ENCODE results near the gene SIL1.
"Not testable (repeated sequence)": the region's sequence is repeated elsewhere in the genome, so short reads cannot be mapped to it uniquely, and the experiment has no call there.

SIL1 gene

DNA sequence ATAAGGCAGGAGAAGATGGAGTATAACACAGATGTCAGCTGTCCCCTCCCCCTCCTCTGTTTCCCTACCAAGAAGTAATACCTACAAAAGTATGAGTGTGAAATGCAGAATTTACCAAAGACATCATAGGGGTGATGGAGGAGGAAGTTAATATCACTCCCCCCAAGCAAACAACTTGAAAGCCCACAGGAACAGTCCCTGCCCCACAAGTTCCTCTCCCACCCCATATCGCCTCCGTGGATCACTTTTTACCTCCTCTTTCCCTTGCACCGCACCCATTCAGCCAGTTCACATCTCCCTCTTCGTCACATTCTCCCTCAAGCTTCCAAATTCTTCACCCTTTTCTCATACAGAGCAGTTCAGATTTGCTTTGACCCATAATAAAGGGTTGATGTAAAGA, 7.0 kb upstream of the SIL1 start:
- H3K4me3 ChIP-seq (ENCODE audit: control insufficient read depth, low read depth, low read length): no peak overlapping the region
- TF ChIP-seq, protein P1, sequence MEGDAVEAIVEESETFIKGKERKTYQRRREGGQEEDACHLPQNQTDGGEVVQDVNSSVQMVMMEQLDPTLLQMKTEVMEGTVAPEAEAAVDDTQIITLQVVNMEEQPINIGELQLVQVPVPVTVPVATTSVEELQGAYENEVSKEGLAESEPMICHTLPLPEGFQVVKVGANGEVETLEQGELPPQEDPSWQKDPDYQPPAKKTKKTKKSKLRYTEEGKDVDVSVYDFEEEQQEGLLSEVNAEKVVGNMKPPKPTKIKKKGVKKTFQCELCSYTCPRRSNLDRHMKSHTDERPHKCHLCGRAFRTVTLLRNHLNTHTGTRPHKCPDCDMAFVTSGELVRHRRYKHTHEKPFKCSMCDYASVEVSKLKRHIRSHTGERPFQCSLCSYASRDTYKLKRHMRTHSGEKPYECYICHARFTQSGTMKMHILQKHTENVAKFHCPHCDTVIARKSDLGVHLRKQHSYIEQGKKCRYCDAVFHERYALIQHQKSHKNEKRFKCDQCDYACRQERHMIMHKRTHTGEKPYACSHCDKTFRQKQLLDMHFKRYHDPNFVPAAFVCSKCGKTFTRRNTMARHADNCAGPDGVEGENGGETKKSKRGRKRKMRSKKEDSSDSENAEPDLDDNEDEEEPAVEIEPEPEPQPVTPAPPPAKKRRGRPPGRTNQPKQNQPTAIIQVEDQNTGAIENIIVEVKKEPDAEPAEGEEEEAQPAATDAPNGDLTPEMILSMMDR (conservative IDR thresholded peaks at IDR 0.05; ENCODE audit: control insufficient read depth, insufficient read depth, low read depth, low read length): no peak
- DNase-seq (ENCODE audit: low read depth): no peak

DNA sequence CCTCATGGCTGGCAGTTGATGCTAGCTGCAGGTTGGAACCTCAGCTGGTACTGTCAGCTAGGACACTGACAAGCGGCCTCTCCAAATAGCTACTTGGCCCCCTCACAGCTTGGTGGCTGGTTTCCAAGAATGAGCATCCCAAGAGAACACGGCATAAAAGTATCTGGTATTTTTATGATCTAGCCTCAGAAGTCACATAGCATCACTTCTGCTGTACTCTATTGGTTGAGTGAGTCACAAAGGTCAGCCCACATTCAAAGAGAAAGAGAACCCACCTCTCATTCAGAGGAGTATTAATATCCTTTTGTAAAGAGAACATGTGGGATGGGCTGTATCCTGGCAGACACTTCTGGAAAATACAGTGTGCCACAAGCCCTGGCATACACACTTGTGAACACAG, 6.0 kb upstream of the SIL1 start:
- H3K4me3 ChIP-seq (ENCODE audit: control insufficient read depth, low read depth, low read length): no peak overlapping the region
- TF ChIP-seq, protein P1 (conservative IDR thresholded peaks at IDR 0.05; ENCODE audit: control insufficient read depth, insufficient read depth, low read depth, low read length): no peak
- no peak for DNase-seq (ENCODE audit: low read depth)

DNA sequence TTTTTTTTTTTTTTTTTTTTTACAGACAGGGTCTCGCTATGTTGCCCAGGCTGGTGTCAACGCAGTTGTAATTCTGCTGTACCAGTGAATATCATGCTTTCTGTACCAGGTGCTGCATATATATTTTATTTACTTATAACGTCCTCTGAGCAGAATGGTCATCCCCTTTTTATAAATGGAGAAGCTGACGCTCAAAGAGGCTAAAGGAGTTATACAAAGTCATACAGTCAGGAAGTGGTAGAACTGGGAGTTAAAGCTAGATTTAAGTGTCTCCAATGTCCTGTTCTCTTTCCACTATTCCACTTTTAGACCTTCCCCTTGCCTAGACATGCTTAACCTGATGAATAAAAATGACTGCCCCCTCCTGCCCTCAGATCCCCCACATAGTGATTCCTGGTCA, 1.2 kb upstream of the SIL1 start:
- TF ChIP-seq, protein P1 (conservative IDR thresholded peaks at IDR 0.05; ENCODE audit: control insufficient read depth, insufficient read depth, low read depth, low read length): no peak
- no peak for DNase-seq (ENCODE audit: low read depth)
- H3K4me3 ChIP-seq (ENCODE audit: control insufficient read depth, low read depth, low read length): no peak overlapping the region

DNA sequence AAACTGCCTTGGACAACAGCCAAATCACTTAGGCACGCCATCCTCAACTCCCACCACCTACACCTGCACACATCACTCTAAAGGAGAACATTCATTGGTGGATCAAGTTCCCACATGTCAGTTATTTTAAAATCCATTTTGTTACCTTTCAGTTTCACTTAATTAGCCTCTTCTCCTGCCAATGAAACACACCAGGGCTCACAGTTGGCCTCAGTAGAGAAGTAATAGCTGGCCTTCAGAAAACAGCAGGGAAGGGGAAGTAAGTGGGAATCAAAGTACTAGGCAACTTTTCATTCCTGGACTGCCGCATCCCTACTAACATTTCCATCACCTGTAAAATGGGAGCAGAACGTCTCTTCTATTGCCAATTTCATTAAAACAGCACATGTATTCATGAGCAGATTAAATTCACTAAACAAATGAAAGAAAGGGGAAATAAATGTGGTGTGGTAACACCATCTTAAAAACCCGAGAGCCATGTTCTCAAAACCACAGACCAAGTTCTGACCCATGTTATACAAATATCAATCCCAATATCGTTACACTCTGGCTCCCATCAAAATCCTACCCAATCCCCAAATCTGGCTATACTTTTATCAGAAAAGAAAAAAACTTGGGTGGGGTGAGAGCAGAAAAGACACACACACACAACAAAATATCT, 1.7 kb downstream of the SIL1 start:
- TF ChIP-seq, protein P1 (conservative IDR thresholded peaks at IDR 0.05; ENCODE audit: control insufficient read depth, insufficient read depth, low read depth, low read length): no peak
- no peak overlapping the region for H3K4me3 ChIP-seq (ENCODE audit: control insufficient read depth, low read depth, low read length)
- DNase-seq (ENCODE audit: low read depth): no peak

DNA sequence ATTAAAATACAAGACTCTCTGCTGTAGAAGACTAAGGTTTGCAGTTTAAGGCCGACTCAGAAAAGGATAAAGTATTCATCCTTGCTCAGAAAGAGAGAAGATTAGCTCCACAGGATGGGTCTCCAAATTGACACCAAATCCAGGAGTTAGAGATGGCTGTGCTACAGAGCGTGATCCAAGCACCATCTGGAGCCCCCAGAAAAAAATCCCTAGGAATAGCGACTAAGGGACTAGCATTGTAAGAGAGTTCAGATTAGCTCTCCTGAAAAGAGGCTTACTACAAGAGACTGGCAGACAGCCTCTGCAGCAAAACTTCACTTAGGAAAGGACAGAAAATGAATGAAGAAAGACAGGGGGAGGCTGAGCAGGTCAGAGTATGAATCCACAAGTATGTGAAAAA, 3.7 kb downstream of the SIL1 start:
- no peak overlapping the region for H3K4me3 ChIP-seq (ENCODE audit: control insufficient read depth, low read depth, low read length)
- TF ChIP-seq, protein P1 (conservative IDR thresholded peaks at IDR 0.05; ENCODE audit: control insufficient read depth, insufficient read depth, low read depth, low read length): no peak
- DNase-seq (ENCODE audit: low read depth): no peak

DNA sequence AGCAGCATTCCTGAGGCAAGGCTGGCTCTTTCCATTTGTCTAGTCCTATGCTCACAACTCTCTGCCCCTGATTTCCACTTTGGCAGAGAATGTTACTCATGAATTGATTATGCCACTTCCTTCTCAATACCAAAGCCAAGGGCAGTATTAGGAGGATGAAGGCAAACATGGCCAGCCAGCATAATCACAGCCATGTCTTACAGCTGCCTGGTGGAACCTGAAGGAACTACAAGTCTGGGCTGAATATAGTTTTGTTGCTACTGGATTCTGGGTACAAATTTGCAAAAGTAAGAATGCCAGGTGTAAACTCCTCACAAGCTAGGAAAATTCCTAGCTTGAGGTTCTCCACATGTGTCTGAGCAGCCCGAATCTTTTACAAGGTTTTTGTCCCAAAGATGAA, 4.2 kb downstream of the SIL1 start:
- TF ChIP-seq, protein P1 (conservative IDR thresholded peaks at IDR 0.05; ENCODE audit: control insufficient read depth, insufficient read depth, low read depth, low read length): peak; percentile 37
- H3K4me3 ChIP-seq (ENCODE audit: control insufficient read depth, low read depth, low read length): no peak overlapping the region
- DNase-seq (ENCODE audit: low read depth): no peak

DNA sequence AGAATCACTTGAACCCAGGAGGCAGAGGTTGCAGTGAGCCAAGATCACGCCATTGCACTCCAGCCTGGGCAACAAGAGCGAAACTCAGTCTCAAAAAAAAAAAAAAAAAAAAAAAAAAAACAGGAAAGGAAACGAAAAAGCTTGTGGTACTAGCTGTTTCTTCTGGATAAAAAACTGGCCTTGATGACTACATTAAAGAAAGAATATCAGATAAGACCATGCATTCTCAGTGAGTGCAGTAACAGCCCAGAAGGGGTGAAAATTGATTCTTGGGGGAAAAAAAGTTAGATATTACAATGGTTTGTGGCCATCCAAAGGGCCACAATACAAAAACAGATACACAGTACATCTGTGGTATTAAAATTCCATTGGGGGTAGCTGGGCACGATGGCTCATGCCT, 5.3 kb downstream of the SIL1 start:
- not testable (repeated sequence) for DNase-seq (ENCODE audit: low read depth)

DNA sequence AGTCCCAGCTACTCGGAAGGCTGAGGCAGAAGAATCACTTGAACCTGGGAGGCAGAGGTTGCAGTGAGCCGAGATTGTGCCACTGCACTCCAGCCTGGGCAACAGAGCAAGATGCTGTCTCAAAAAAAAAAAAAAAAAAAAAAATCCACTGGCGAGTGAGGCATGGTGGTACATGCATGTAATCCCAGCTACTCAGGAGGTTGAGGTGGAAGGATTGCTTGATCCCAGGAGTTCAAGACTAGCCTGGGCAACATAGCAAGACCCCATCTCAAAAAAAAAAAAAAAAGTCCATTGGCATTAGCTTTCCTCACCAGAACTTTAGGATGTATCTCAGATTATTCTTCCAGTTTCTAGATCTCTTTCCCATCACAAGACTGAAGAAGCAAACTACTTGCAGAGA, 6.2 kb downstream of the SIL1 start:
- not testable (repeated sequence) for DNase-seq (ENCODE audit: low read depth); H3K4me3 ChIP-seq (ENCODE audit: control insufficient read depth, low read depth, low read length)

More for the DNA sequence above, 5.3 kb downstream of the SIL1 start:
- not testable (repeated sequence) for H3K4me3 ChIP-seq (ENCODE audit: control insufficient read depth, low read depth, low read length)

Data from fibroblast of mammary gland (primary cell).